K562 (cell line): ENCODE measurements around the gene ARL4D. TPM values are rescaled to one million over a fixed set of nuclear protein-coding genes. Genes with fewer than 3 reads are reported as not detected.

Source experiments
- BRD9 ChIP-seq: fragments of 450-650 bp; IDR thresholded peaks from 2 replicates; pipeline ENCODE4 v1.6.1; 2018; ENCODE audit warnings: low read depth; ENCODE audit not compliant: partially characterized antibody
- COPS2 ChIP-seq: fragments of 450-650 bp; conservative IDR thresholded peaks from 2 replicates; pipeline ENCODE4 v1.6.1; 2016; ENCODE audit warnings: mild to moderate bottlenecking, moderate library complexity
- ETV6 ChIP-seq, 3 experiments: fragments of 150-350 bp in 1 of 3; sonication (generic) in 1 of 3; formaldehyde crosslinking in 1 of 3; IDR thresholded peaks; 2 replicates each; pipeline versions ENCODE4 v1.6.1 to v1.8.0; 2014 to 2022; ENCODE audit warnings: borderline replicate concordance in 2 of 3, low read depth in 2 of 3, antibody characterized with exemption in 1 of 3, low read length in 1 of 3, mild to moderate bottlenecking in 1 of 3, missing genetic modification reagents in 1 of 3
- FOXM1 ChIP-seq, 2 experiments: fragments of 450-650 bp in 1 of 2; sonication (generic) in 1 of 2; formaldehyde crosslinking in 1 of 2; IDR thresholded peaks; 2 replicates each; pipeline versions ENCODE4 v1.6.1 to v1.9.0; 2017 to 2022; ENCODE audit warnings: low read depth in 2 of 2, mild to moderate bottlenecking in 2 of 2, missing genetic modification reagents in 1 of 2, moderate library complexity in 1 of 2
- JUNB ChIP-seq: fragments of 450-650 bp; formaldehyde crosslinking; conservative IDR thresholded peaks from 2 replicates; pipeline ENCODE4 v1.4.0; 2020; ENCODE audit warnings: mild to moderate bottlenecking
- LARP7 ChIP-seq: fragments of 450-650 bp; IDR thresholded peaks from 2 replicates; pipeline ENCODE4 v1.6.1; 2016
- NFRKB ChIP-seq: fragments of 450-650 bp; IDR thresholded peaks from 2 replicates; pipeline ENCODE4 v1.6.1; 2016; ENCODE audit warnings: low read depth
- SMAD2 ChIP-seq: fragments of 150-350 bp; IDR thresholded peaks from 2 replicates; pipeline ENCODE4 v1.6.1; 2014; ENCODE audit warnings: low read depth, mild to moderate bottlenecking, low read length
- SNIP1 ChIP-seq: fragments of 450-650 bp; IDR thresholded peaks from 2 replicates; pipeline ENCODE4 v1.7.1; 2017; ENCODE audit warnings: low read depth, mild to moderate bottlenecking
- SNRNP70 ChIP-seq: fragments of 200-400 bp; formaldehyde crosslinking; optimal IDR thresholded peaks from 2 replicates; pipeline ENCODE3; 2017; ENCODE audit warnings: low read depth, low read length
- SRF ChIP-seq, 2 experiments: fragments of 250-450, 450-650 bp in 1 of 2; sonication (Bioruptor Pico) in 1 of 2; sonication (generic) in 1 of 2; formaldehyde crosslinking; IDR thresholded peaks; 2 replicates each; pipeline versions ENCODE4 v1.5.0 to v1.5.1; 2020 to 2022; ENCODE audit warnings: mild to moderate bottlenecking in 1 of 2, missing genetic modification reagents in 1 of 2
- ZFP30 ChIP-seq: fragments of 250-450 bp; sonication (Bioruptor Pico); IDR thresholded peaks from 2 replicates; pipeline ENCODE4 v1.8.0; 2022; ENCODE audit warnings: moderate library complexity, mild to moderate bottlenecking, inconsistent platforms, borderline replicate concordance
- ZNF174 ChIP-seq: fragments of 250-450 bp; sonication (Bioruptor Pico); IDR thresholded peaks from 2 replicates; pipeline ENCODE4 v1.4.0; 2020; ENCODE audit warnings: mild to moderate bottlenecking
- ZNF324 ChIP-seq: fragments of 250-450 bp; sonication (Bioruptor Pico); IDR thresholded peaks from 2 replicates; pipeline ENCODE4 v1.4.0; 2020; ENCODE audit warnings: mild to moderate bottlenecking
- ZNF354B ChIP-seq: fragments of 250-450 bp; sonication (Bioruptor Pico); IDR thresholded peaks from 2 replicates; pipeline ENCODE4 v1.4.0; 2020
- ZNF384 ChIP-seq: IDR thresholded peaks from 2 replicates; pipeline ENCODE4 v1.6.1; 2012; ENCODE audit warnings: low read depth, low read length, improper control_type of control experiment
- ZNF589 ChIP-seq: fragments of 200-800 bp; sonication (Bioruptor generic); IDR thresholded peaks from 2 replicates; pipeline ENCODE4 v1.6.1; 2016; ENCODE audit warnings: low read depth, missing genetic modification characterization, missing compliant biosample characterization
- ZNF696 ChIP-seq: fragments of 250-450 bp; sonication (Bioruptor Pico); conservative IDR thresholded peaks from 2 replicates; pipeline ENCODE4 v1.4.0; 2020; ENCODE audit warnings: mild to moderate bottlenecking, moderate library complexity
- ZSCAN32 ChIP-seq: fragments of 450-650 bp; formaldehyde crosslinking; IDR thresholded peaks from 2 replicates; pipeline ENCODE4 v1.4.0; 2020; ENCODE audit warnings: mild to moderate bottlenecking, moderate library complexity
- polyA plus RNA-seq, 8 experiments: library from polyadenylated mRNA; depleted of rRNA in 4 of 8; stranded (reverse) in 5 of 8; unstranded in 3 of 8; fragments of >200 nt; fragmentation: Nextera tagmentation in 2 of 8; fragmentation: Illumina TruSeq in 1 of 8; extraction: Ambion mirVana in 2 of 8; extraction: Trizol in 1 of 8; gene quantifications; 2 replicates each; pipeline versions ENCODE4 v1.2.1 to v1.2.3, GENCODE V29; 2011 to 2014; ENCODE audit warnings: inconsistent platforms in 1 of 8, missing spikeins in 1 of 8
- total RNA-seq, 7 experiments: library from RNA; depleted of rRNA in 6 of 7; stranded (reverse); fragments of >200 nt in 6 of 7; fragmentation: Illumina TruSeq in 2 of 7; extraction: Trizol in 2 of 7; gene quantifications; 2 replicates each; pipeline versions ENCODE4 v1.2.1 to v1.2.3, GENCODE V29; 2011 to 2021; ENCODE audit warnings: low replicate concordance in 1 of 7
- TF ChIP-seq, protein P1 (sequence below): fragments of 250-450 bp; sonication (Bioruptor Pico); IDR thresholded peaks from 2 replicates; pipeline ENCODE4 v1.8.0; 2022; ENCODE audit warnings: inconsistent platforms, mild to moderate bottlenecking, moderate library complexity, borderline replicate concordance
- TF ChIP-seq, protein P2 (sequence below): fragments of 250-450 bp; sonication (Bioruptor Pico); IDR thresholded peaks from 2 replicates; pipeline ENCODE4 v1.4.0; 2020; ENCODE audit warnings: mild to moderate bottlenecking, moderate library complexity
- TF ChIP-seq, protein P3 (sequence below): sonication (generic); formaldehyde crosslinking; IDR thresholded peaks from 2 replicates; pipeline ENCODE4 v1.8.0; 2022; ENCODE audit warnings: mild to moderate bottlenecking, missing genetic modification reagents
- TF ChIP-seq, protein P4 (sequence below): fragments of 450-650 bp; IDR thresholded peaks from 2 replicates; pipeline ENCODE4 v1.6.1; 2014; ENCODE audit warnings: low read depth, mild to moderate bottlenecking, moderate library complexity, borderline replicate concordance

The ARL4D gene
- total and polyA plus RNA-seq, 9 of the 15 experiments (the other 6 are each of a cell fraction or from before 2014, with no cell fraction given), result 0.07 to 0.53 (median 0.28) TPM; not detected in 1

DNA sequence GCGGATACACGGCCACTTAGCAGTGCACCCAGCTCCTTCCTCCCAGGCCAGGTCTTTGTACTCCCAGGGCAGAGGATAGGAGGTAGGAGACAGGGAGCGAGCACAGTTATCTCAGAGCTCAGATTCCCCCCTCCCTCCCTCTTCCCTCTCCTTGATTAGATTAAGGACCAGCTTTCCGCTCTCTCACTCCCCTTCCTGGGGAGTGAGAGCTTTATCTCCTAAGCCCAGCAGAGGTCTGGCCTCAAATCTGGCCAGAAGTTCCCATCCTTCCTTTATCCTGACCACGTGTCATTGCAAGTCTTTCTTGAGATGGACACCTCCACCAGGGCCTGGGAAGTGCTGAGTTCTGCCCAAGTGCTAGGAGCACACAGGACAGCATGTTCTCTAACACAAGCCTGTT, 5.1 kb downstream of the ARL4D start (continued):
- TF ChIP-seq SNRNP70 (no peak), ZNF384 (no peak), ZSCAN32 (CRISPR knock-in tag) (no peak), SNIP1 (no peak), FOXM1 (IDR thresholded peaks at IDR 0.05; ENCODE audit: low read depth) (peak; percentile 88), FOXM1 (CRISPR knock-in tag; IDR thresholded peaks at IDR 0.05; ENCODE audit: low read depth) (no peak), ZFP30 (no peak), ZNF696 (CRISPR knock-in tag) (no peak), ETV6 (IDR thresholded peaks at IDR 0.05; ENCODE audit: borderline replicate concordance in 1 of 2, low read depth in 2 of 2, low read length in 1 of 2) (no peak), ETV6 (CRISPR knock-in tag; IDR thresholded peaks at IDR 0.05; ENCODE audit: borderline replicate concordance) (no peak), JUNB (CRISPR knock-in tag) (no peak), SRF (CRISPR knock-in tag; IDR thresholded peaks at IDR 0.05) (peak in 1 of 2 experiments; percentile 50; a peak in 1 of 4 replicates), ZNF324 (CRISPR knock-in tag) (no peak), LARP7 (no peak), NFRKB (no peak), SMAD2 (no peak), ZNF589 (peak; percentile 89), ZNF354B (CRISPR knock-in tag) (no peak), BRD9 (no peak), COPS2 (no peak), ZNF174 (no peak)
- TF ChIP-seq, protein P1, sequence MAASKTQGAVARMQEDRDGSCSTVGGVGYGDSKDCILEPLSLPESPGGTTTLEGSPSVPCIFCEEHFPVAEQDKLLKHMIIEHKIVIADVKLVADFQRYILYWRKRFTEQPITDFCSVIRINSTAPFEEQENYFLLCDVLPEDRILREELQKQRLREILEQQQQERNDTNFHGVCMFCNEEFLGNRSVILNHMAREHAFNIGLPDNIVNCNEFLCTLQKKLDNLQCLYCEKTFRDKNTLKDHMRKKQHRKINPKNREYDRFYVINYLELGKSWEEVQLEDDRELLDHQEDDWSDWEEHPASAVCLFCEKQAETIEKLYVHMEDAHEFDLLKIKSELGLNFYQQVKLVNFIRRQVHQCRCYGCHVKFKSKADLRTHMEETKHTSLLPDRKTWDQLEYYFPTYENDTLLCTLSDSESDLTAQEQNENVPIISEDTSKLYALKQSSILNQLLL, result no peak
- TF ChIP-seq, protein P2, sequence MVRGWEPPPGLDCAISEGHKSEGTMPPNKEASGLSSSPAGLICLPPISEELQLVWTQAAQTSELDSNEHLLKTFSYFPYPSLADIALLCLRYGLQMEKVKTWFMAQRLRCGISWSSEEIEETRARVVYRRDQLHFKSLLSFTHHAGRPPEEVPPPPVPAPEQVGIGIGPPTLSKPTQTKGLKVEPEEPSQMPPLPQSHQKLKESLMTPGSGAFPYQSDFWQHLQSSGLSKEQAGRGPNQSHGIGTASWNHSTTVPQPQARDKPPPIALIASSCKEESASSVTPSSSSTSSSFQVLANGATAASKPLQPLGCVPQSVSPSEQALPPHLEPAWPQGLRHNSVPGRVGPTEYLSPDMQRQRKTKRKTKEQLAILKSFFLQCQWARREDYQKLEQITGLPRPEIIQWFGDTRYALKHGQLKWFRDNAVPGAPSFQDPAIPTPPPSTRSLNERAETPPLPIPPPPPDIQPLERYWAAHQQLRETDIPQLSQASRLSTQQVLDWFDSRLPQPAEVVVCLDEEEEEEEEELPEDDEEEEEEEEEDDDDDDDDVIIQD (CRISPR knock-in tag), result no peak
- TF ChIP-seq, protein P3, sequence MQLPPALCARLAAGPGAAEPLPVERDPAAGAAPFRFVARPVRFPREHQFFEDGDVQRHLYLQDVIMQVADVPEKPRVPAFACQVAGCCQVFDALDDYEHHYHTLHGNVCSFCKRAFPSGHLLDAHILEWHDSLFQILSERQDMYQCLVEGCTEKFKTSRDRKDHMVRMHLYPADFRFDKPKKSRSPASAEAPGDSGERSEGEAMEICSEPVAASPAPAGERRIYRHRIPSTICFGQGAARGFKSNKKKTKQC (CRISPR knock-in tag), result no peak
- TF ChIP-seq, protein P4, sequence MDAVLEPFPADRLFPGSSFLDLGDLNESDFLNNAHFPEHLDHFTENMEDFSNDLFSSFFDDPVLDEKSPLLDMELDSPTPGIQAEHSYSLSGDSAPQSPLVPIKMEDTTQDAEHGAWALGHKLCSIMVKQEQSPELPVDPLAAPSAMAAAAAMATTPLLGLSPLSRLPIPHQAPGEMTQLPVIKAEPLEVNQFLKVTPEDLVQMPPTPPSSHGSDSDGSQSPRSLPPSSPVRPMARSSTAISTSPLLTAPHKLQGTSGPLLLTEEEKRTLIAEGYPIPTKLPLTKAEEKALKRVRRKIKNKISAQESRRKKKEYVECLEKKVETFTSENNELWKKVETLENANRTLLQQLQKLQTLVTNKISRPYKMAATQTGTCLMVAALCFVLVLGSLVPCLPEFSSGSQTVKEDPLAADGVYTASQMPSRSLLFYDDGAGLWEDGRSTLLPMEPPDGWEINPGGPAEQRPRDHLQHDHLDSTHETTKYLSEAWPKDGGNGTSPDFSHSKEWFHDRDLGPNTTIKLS, result no peak
